Fibroblast of the aortic adventitia (primary cell): Measurements from ENCODE around the gene PCDH1. TPM values are rescaled to one million over a fixed set of nuclear protein-coding genes. Genes with fewer than 3 reads are reported as not detected.

ENCODE experiments used
- DNase-seq: peaks from one replicate; pipeline ENCODE4 v3.0.0-alpha.2; 2010; ENCODE audit warnings: low read depth
- H3K4me3 ChIP-seq: 2 replicates; pipeline ENCODE4 v1.5.1; 2011; ENCODE audit warnings: low read depth, mild to moderate bottlenecking, control low read depth, low read length, moderate library complexity
- total RNA-seq: library from RNA; depleted of rRNA; stranded (reverse); fragments of >200 nt; gene quantifications from 2 replicates; pipeline ENCODE4 v1.2.3, GENCODE V29; 2012; ENCODE audit warnings: low replicate concordance
- TF ChIP-seq, protein P1 (sequence below): IDR thresholded peaks from 2 replicates; pipeline ENCODE4 v1.5.1; 2011; ENCODE audit warnings: mild to moderate bottlenecking, low read length, control low read depth, inconsistent platforms; ENCODE audit not compliant: insufficient read depth

Gene PCDH1
- total RNA-seq, 1 donor, result 0.90 TPM

DNA sequence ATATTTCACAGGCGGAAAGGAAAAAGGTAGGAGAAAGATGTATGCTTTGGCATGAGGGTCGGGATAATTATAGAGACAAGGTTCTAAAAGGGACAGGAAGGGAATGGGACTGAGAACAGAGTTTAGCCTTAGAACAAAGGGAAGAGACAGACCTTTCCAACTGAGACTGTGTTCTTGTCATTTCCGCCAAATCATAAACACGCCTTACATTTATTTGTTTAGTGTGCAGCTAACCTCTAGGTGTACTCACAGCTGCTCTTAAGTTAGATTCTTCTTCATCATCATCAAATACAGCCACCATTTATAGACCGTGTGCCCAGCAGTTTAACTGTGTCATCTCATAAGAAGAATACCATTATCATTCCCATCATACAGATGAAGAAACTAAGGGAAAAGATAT, 39.5 kb upstream of the PCDH1 start:
- DNase-seq, result no peak
- TF ChIP-seq, protein P1, sequence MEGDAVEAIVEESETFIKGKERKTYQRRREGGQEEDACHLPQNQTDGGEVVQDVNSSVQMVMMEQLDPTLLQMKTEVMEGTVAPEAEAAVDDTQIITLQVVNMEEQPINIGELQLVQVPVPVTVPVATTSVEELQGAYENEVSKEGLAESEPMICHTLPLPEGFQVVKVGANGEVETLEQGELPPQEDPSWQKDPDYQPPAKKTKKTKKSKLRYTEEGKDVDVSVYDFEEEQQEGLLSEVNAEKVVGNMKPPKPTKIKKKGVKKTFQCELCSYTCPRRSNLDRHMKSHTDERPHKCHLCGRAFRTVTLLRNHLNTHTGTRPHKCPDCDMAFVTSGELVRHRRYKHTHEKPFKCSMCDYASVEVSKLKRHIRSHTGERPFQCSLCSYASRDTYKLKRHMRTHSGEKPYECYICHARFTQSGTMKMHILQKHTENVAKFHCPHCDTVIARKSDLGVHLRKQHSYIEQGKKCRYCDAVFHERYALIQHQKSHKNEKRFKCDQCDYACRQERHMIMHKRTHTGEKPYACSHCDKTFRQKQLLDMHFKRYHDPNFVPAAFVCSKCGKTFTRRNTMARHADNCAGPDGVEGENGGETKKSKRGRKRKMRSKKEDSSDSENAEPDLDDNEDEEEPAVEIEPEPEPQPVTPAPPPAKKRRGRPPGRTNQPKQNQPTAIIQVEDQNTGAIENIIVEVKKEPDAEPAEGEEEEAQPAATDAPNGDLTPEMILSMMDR, result no peak
- no peak overlapping the region for H3K4me3 ChIP-seq

DNA sequence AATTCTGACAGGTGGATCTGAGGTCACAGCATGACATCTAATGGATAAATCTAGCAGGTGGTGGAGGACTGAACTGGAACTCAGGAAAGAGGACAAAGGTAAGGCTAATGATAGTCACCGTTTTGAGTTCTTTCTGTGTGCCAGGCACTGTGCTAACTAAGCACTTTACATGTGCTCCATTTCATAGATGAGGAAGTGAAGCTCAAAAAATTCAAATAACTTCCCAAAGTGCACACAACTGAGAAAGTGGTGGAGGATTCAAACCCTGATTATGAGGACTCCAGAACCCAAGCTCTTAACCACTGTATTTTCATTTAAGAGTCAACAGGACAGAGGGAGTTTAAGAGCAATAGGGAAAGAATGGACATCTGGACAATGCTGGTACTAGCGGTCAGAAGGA, 38.3 kb upstream of the PCDH1 start:
- H3K4me3 ChIP-seq, result no peak overlapping the region
- TF ChIP-seq, protein P1, result no peak
- no peak for DNase-seq

DNA sequence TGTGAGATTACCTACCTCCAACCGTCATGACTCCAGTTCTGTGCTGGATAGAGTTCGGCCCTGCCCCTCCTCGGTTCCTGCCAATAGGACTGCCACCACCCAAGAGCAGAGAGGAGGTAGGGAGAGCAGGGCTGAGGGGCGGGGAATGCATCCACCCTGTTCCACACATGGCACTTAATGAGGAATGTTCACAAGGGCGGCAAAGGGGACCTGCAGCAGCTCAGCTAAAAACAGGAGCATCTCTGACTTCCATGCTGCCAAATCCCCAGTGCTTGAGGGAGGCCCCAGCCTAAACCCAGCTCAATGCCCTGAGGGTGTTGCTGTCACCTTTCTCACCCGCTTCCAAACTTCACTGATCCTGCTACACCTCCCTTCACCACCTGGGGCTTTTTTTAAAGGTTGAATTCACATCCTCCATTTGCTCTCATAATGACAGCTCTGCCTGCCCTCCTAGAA, 37.7 kb upstream of the PCDH1 start:
- H3K4me3 ChIP-seq, result no peak overlapping the region
- no peak for DNase-seq
- TF ChIP-seq, protein P1, result no peak

DNA sequence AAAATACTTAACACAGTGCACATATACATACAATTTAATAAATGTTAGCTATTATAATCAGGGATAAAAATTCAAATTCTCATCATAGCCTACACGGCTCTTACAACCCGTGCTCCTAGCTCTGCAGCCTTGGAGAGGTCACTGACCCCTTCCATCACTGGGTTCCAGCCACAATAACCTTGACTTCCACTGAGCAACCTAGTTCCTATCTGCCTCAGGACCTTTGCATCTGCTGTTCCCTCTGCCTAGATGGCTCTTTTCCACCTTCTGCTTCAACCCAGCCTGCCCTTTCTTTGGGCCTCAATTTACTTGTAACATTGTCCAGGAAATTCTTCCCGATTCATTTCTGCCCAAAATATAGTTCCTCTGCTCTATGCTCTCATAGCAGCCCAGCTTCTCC, 36.6 kb upstream of the PCDH1 start:
- DNase-seq, result no peak
- TF ChIP-seq, protein P1, result no peak
- H3K4me3 ChIP-seq, result no peak overlapping the region

DNA sequence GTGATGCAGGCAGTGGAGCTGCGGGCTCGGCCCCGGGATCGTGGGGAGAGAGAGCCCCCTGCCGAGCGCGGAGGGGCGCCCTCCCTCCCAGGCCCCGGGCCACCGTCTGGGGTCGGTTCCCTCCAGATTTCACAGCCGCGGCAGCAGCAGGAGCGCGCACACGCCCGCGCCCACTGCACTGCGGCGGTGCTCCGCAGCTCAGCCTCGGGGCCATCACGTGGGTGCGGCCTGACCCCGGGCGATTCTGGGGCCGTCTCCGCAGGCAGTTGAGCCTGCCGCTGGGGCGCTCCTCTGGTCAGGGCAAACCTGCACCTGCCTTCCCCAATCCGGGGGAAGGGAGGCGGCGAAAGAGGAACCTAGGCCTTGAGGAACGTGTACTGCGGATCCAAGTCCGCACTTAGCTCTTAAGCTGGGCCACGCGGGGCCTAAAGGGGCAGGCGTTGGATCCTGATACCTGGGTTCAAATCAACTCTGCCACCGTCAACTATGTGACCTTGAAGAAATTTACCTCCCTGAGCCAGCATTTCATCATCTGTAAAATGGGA, 36.1 kb upstream of the PCDH1 start:
- TF ChIP-seq, protein P1, result peak; percentile 22
- no peak for DNase-seq
- peak overlapping the region; percentile 44 for H3K4me3 ChIP-seq

DNA sequence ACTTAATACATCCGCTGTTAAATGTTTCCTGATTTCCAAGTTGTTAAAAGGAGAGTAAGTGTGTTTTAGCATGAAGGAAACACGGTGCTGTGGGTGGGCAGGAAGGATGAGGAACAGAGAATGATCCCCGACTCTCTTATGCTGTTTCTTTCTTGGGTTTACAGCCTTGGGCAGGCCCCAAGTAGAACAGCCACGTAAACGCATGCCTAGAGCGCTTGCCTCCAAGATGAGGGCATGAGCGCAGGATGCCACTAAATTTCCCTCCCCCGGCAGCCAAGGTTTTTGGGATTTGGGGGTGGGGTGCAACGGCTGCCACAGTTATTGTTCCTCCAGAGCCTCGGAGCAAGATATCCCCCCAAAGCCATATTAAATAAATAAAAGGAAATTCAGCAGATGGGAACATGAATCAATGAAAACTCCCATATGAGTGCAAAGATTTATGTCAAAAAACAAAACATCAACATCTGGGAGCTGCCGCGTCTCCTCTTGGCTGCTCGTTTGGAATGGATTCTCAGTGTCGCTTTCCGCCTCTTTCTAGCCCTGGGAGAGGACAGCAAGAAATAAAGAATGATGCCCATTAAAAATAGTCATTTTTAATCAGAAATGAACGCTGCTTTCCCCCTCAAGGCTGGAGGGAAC, 35.5 kb upstream of the PCDH1 start:
- no peak for DNase-seq
- peak overlapping the region; percentile 44 for H3K4me3 ChIP-seq
- TF ChIP-seq, protein P1, result no peak
